HCT116 (cell line): Measurements from ENCODE around the gene CFAP97D1. TPM values are rescaled to one million over a fixed set of nuclear protein-coding genes. Genes with fewer than 3 reads are reported as not detected.

Experiments
- ATAC-seq: fragments of 200-7000 bp; cut with Tn5 transposase; 2 replicates; pipeline ENCODE4 v1.9.1; 2020; ENCODE audit warnings: mild to moderate bottlenecking, moderate library complexity
- BruUV-seq: library from RNA; stranded (reverse); fragments of 400-500 nt; replicated peaks from 2 replicates; lab custom pipeline; 2021; lab: Mats Ljungman, UMichigan
- CTCF ChIA-PET: fragments of 300-600 bp; sonication (Branson Sonifier 250); formaldehyde crosslinking; loops from one replicate; lab custom pipeline; 2021; ENCODE audit warnings: antibody characterized with exemption; lab: Charles Lee
- POLR2A ChIA-PET: fragments of 300-600, 350-600 bp; sonication (Branson Sonifier 250); formaldehyde crosslinking; loops from one replicate; lab custom pipeline; 2021; ENCODE audit warnings: antibody characterized with exemption; lab: Charles Lee
- RAD21 ChIA-PET, 2 experiments: fragments of 300-600 bp; sonication (Branson Sonifier 250); formaldehyde crosslinking; loops; one replicate each; lab custom pipeline; 2023; ENCODE audit warnings: low total read pairs in 2 of 2; ENCODE audit not compliant: uncharacterized antibody in 2 of 2, unreplicated experiment in 2 of 2, low non-redundant PET in 1 of 2; lab: Charles Lee
- DNase-seq: peaks from one replicate; pipeline ENCODE4 v3.0.0-alpha.2; 2010; ENCODE audit warnings: low read depth, low spot score
- H2AFZ ChIP-seq: fragments of 200-600 bp; shearing (Covaris generic), sonication (generic); 2 replicates; pipeline ENCODE4 v1.6.1; 2017; ENCODE audit warnings: low read depth, mixed run types, mixed read lengths, antibody characterized with exemption, low read length; ENCODE audit not compliant: poor library complexity, severe bottlenecking
- H3K27ac ChIP-seq: 2 replicates; pipeline ENCODE4 v1.5.1; 2012; ENCODE audit warnings: low read depth, low read length
- H3K27me3 ChIP-seq: fragments of 200-600 bp; sonication (generic); 2 replicates; pipeline ENCODE4 v1.6.1; 2016; ENCODE audit warnings: mixed run types, low read length, mixed read lengths; ENCODE audit not compliant: insufficient read depth
- H3K36me3 ChIP-seq, 2 experiments: fragments of 200-500 bp in 1 of 2; fragments of 200-600 bp in 1 of 2; sonication (Bioruptor generic) in 1 of 2; sonication (generic) in 1 of 2; 2 replicates each; pipeline versions ENCODE4 v1.5.1 to v1.6.1; 2014 to 2016; ENCODE audit warnings: low read length in 2 of 2, inconsistent platforms in 1 of 2, mixed read lengths in 1 of 2, mixed run types in 1 of 2; ENCODE audit not compliant: insufficient read depth in 2 of 2, control insufficient read depth in 1 of 2
- H3K4me1 ChIP-seq, 2 experiments: fragments of 200-600 bp in 1 of 2; sonication (generic) in 1 of 2; 2 replicates each; pipeline versions ENCODE4 v1.5.1 to v1.6.1; 2012 to 2017; ENCODE audit warnings: low read length in 2 of 2, inconsistent platforms in 1 of 2, mild to moderate bottlenecking in 1 of 2, mixed read lengths in 1 of 2, mixed run types in 1 of 2, moderate library complexity in 1 of 2; ENCODE audit not compliant: insufficient read depth in 2 of 2, control insufficient read depth in 1 of 2
- H3K4me2 ChIP-seq: fragments of 200-600 bp; sonication (generic); 2 replicates; pipeline ENCODE4 v1.6.1; 2017; ENCODE audit warnings: mixed run types, low read length, mixed read lengths
- H3K4me3 ChIP-seq, 2 experiments: fragments of 200-600 bp in 1 of 2; sonication (generic) in 1 of 2; replicated peaks in 1 of 2; 2 replicates each; pipeline ENCODE4 v1.5.1; 2011 to 2016; ENCODE audit warnings: low read length in 2 of 2, control low read depth in 1 of 2, low read depth in 1 of 2, mild to moderate bottlenecking in 1 of 2, mixed read lengths in 1 of 2, mixed run types in 1 of 2
- H3K79me2 ChIP-seq: fragments of 200-600 bp; sonication (generic); 2 replicates; pipeline ENCODE4 v1.6.1; 2017; ENCODE audit warnings: mild to moderate bottlenecking, mixed run types, low read length, moderate library complexity, mixed read lengths; ENCODE audit not compliant: insufficient read depth
- H3K9ac ChIP-seq: fragments of 200-600 bp; sonication (generic); 2 replicates; pipeline ENCODE4 v1.6.1; 2016; ENCODE audit warnings: low read length, mixed read lengths
- H3K9me2 ChIP-seq: fragments of 200-600 bp; sonication (generic), shearing (Covaris generic); 2 replicates; pipeline ENCODE4 v1.6.1; 2017; ENCODE audit warnings: mixed run types, mild to moderate bottlenecking, moderate library complexity; ENCODE audit not compliant: insufficient read depth
- H3K9me3 ChIP-seq, 2 experiments: fragments of 200-500 bp in 1 of 2; fragments of 200-600 bp in 1 of 2; sonication (Bioruptor generic) in 1 of 2; sonication (generic) in 1 of 2; 2 replicates each; pipeline ENCODE4 v1.6.1; 2014 to 2017; ENCODE audit warnings: low read length in 2 of 2, mixed read lengths in 2 of 2, inconsistent platforms in 1 of 2, low read depth in 1 of 2, mild to moderate bottlenecking in 1 of 2, mixed run types in 1 of 2, moderate library complexity in 1 of 2; ENCODE audit not compliant: control insufficient read depth in 1 of 2, insufficient read depth in 1 of 2
- H4K20me1 ChIP-seq: fragments of 200-600 bp; sonication (generic), shearing (Covaris generic); 2 replicates; pipeline ENCODE4 v1.6.1; 2017; ENCODE audit warnings: mixed run types, mild to moderate bottlenecking, moderate library complexity; ENCODE audit not compliant: insufficient read depth
- CBX3 ChIP-seq: IDR thresholded peaks from 2 replicates; pipeline ENCODE4 v1.6.1; 2012; ENCODE audit warnings: low read depth
- CEBPB ChIP-seq: IDR thresholded peaks from 2 replicates; pipeline ENCODE4 v1.6.1; 2012; ENCODE audit warnings: low read depth
- EGR1 ChIP-seq: IDR thresholded peaks from 2 replicates; pipeline ENCODE4 v1.6.1; 2012; ENCODE audit warnings: low read depth
- ELF1 ChIP-seq: IDR thresholded peaks from 2 replicates; pipeline ENCODE4 v1.6.1; 2012; ENCODE audit warnings: low read depth, borderline replicate concordance
- EZH2 ChIP-seq: fragments of 200-600 bp; sonication (generic); IDR thresholded peaks from 2 replicates; pipeline ENCODE4 v1.6.1; 2017; ENCODE audit warnings: antibody characterized with exemption, mixed run types
- EZH2phosphoT487 ChIP-seq: fragments of 200-600 bp; IDR thresholded peaks from 2 replicates; pipeline ENCODE4 v1.6.1; 2018; ENCODE audit warnings: antibody characterized with exemption, borderline replicate concordance
- JUND ChIP-seq: IDR thresholded peaks from 2 replicates; pipeline ENCODE4 v1.6.1; 2012
- POLR2AphosphoS5 ChIP-seq: IDR thresholded peaks from 2 replicates; pipeline ENCODE4 v1.6.1; 2011; ENCODE audit warnings: mild to moderate bottlenecking, low read depth, low read length, moderate library complexity
- RAD21 ChIP-seq: IDR thresholded peaks from 2 replicates; pipeline ENCODE4 v1.6.1; 2012; ENCODE audit warnings: low read depth, mild to moderate bottlenecking
- SP1 ChIP-seq: IDR thresholded peaks from 2 replicates; pipeline ENCODE4 v1.6.1; 2012; ENCODE audit warnings: low read depth
- SRF ChIP-seq: IDR thresholded peaks from 2 replicates; pipeline ENCODE4 v1.6.1; 2012; ENCODE audit warnings: low read depth
- TCF7L2 ChIP-seq: IDR thresholded peaks from 2 replicates; pipeline ENCODE4 v1.7.0; 2011; ENCODE audit warnings: borderline replicate concordance, inconsistent platforms; ENCODE audit not compliant: insufficient read depth, insufficient read length; ENCODE audit errors: extremely low read depth
- YY1 ChIP-seq: IDR thresholded peaks from 2 replicates; pipeline ENCODE4 v1.6.1; 2011; ENCODE audit warnings: low read length, low read depth, moderate library complexity, mild to moderate bottlenecking; ENCODE audit not compliant: insufficient replicate concordance; ENCODE audit errors: extremely low read depth
- ZBTB33 ChIP-seq: IDR thresholded peaks from 2 replicates; pipeline ENCODE4 v1.6.1; 2011; ENCODE audit warnings: mild to moderate bottlenecking, low read length, moderate library complexity; ENCODE audit not compliant: insufficient replicate concordance; ENCODE audit errors: extremely low read depth
- ZNF274 ChIP-seq: fragments of 200-500 bp; sonication (Bioruptor generic); IDR thresholded peaks from 2 replicates; pipeline ENCODE4 v1.6.1; 2014; ENCODE audit warnings: mild to moderate bottlenecking, low read depth, low read length, inconsistent platforms
- intact Hi-C: fragments of 100-400 bp; cut with micrococcal nuclease; formaldehyde crosslinking; loops from 2 replicates; pipeline ENCODE4 v1.10.0; 2022
- total RNA-seq: library from RNA; stranded (reverse); gene quantifications from one replicate; pipeline ENCODE4 v1.2.1, GENCODE V29; 2021; ENCODE audit not compliant: unreplicated experiment
- TF ChIP-seq, protein P1 (sequence below): IDR thresholded peaks from 2 replicates; pipeline ENCODE4 v1.6.1; 2012

The CFAP97D1 gene
- total RNA-seq, 1 experiment from 2014 or later = 0.15 TPM

DNA sequence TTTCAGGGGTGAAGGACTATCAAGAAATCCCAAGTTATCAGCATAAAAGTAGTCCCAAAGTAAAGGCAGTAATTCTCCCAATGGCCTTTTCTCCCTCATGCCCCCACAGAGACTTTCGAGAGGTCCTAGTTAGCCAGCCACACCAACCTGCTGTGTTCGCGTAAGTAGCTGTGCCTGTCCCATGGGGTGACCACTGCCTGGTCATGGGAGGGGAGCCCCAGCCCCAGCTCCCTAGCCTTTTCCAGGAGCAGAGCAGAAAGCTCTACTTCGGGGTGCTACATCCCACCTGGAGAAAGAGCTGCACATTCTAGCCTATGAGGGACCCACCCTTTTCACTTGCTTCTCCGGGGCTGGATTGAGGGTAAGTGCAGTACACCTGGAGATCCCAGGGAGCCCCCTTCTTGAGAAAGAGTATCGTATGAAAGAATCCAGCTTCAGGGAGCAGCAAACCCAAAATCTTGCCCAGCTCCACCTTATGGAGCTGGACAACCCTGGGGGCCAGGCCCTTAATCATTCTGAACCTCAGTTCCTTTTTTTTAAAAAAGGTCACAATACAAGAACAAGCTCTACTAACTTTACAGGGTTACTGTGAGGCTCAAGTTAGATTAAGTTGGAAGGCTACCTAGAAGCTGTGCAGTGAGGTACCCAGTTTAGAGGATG is 13.1 kb upstream of the CFAP97D1 start:
- CTCF ChIA-PET = interaction anchor here (1.0 to 3.6 kb wide), 7 partner anchors 11 to 190 kb away, joined by 3 to 47 read pairs (median 7); partner anchors contain the start of genes CD300LG and DUSP3
- intact Hi-C loops = no loop called here
- Histone ChIP-seq H3K4me2 (no peak overlapping the region), H3K9me2 (no peaks in the 10 kb centered on the region), H2AFZ (no peak overlapping the region), H3K79me2 (no peaks in the 10 kb centered on the region), H3K36me3 (peaks cover 7 to 20% of the 10 kb centered on the region in 2 experiments), H3K4me3 (no peak overlapping the region), H3K27me3 (no peaks in the 10 kb centered on the region), H3K27ac (no peak overlapping the region), H3K4me1 (no peaks in the 10 kb centered on the region), H3K9ac (no peak overlapping the region), H4K20me1 (no peaks in the 10 kb centered on the region), H3K9me3 (no peaks in the 10 kb centered on the region)
- RAD21 ChIA-PET = no interaction called here
- no peak; the same call in 1 of the 2 replicates for ATAC-seq
- no peak for TF ChIP-seq ELF1
- no peak for TF ChIP-seq TCF7L2
- no peak for TF ChIP-seq ZBTB33
- no peak for TF ChIP-seq RAD21
- TF ChIP-seq ZNF274 = no peak
- no peak for TF ChIP-seq SRF
- no peak for TF ChIP-seq EZH2phosphoT487
- no peak for TF ChIP-seq JUND
- no peak for TF ChIP-seq YY1
- TF ChIP-seq POLR2AphosphoS5 = no peak
- no peak for TF ChIP-seq CBX3
- TF ChIP-seq EZH2 = no peak
- TF ChIP-seq SP1 = no peak
- no peak for TF ChIP-seq CEBPB
- TF ChIP-seq, protein P1, sequence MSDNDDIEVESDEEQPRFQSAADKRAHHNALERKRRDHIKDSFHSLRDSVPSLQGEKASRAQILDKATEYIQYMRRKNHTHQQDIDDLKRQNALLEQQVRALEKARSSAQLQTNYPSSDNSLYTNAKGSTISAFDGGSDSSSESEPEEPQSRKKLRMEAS = no peak
- TF ChIP-seq EGR1 = no peak
- no TSS peak for BruUV-seq
- DNase-seq = no peak
- POLR2A ChIA-PET = no interaction called here
